Measurements from ENCODE around the gene RRP8.

Gene RRP8

DNA sequence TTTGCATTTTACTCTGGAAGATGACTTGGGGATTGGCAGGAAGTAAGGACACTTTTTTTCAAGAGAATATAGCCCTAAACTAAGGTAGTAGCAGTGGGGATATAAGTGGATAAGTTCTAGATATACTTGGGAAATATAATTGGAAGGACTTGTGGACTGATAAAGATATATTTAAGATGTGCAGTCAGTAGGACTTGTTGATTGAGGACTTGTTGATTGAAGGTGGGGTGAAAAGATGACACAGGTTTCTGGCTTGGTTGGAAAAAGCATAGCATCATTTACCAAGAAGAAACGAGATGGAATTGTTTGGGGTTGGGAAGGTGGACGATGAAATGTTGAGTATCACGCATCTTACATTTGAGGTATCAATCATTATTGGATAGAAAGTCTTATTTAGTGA, 10.1 kb upstream of the RRP8 start:
- DNase-seq (ENCODE audit: low read depth in 2 of 2), result no peak
- H3K4me3 ChIP-seq (replicated peaks in 1 of 2; ENCODE audit: low read depth in 2 of 2, low read length in 2 of 2), result no peak overlapping the region
- TF ChIP-seq, protein P1, sequence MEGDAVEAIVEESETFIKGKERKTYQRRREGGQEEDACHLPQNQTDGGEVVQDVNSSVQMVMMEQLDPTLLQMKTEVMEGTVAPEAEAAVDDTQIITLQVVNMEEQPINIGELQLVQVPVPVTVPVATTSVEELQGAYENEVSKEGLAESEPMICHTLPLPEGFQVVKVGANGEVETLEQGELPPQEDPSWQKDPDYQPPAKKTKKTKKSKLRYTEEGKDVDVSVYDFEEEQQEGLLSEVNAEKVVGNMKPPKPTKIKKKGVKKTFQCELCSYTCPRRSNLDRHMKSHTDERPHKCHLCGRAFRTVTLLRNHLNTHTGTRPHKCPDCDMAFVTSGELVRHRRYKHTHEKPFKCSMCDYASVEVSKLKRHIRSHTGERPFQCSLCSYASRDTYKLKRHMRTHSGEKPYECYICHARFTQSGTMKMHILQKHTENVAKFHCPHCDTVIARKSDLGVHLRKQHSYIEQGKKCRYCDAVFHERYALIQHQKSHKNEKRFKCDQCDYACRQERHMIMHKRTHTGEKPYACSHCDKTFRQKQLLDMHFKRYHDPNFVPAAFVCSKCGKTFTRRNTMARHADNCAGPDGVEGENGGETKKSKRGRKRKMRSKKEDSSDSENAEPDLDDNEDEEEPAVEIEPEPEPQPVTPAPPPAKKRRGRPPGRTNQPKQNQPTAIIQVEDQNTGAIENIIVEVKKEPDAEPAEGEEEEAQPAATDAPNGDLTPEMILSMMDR (IDR thresholded peaks at IDR 0.05; ENCODE audit: low read depth, low read length), result no peak

GRCh38 chr11:6612213-6613041, 9.0 kb upstream of the RRP8 start, which contains the start of gene TAF10:
TSS of gene TAF10 (minus strand) at chr11:6612216. CDS start at chr11:6612189, 27 bp downstream.
- DNase-seq (ENCODE audit: low read depth in 2 of 2), result peak; percentile 97 to 98
- TF ChIP-seq, protein P1 (IDR thresholded peaks at IDR 0.05; ENCODE audit: low read depth, low read length), result peak; percentile 54
- H3K4me3 ChIP-seq (replicated peaks in 1 of 2; ENCODE audit: low read depth in 2 of 2, low read length in 2 of 2), result peak within 1 kb of the TSS; percentile 65 to 75

- peak overlapping the region; percentile 65 to 75 for H3K4me3 ChIP-seq (replicated peaks in 1 of 2; ENCODE audit: low read depth in 2 of 2, low read length in 2 of 2)
- no peak for DNase-seq (ENCODE audit: low read depth in 2 of 2)
- TF ChIP-seq, protein P1 (IDR thresholded peaks at IDR 0.05; ENCODE audit: low read depth, low read length), result no peak
Measured at GRCh38 chr11:6611963-6612212, 8.5 kb upstream of the RRP8 start.

GRCh38 chr11:6611092-6611962, 7.9 kb upstream of the RRP8 start:
- TF ChIP-seq, protein P1 (IDR thresholded peaks at IDR 0.05; ENCODE audit: low read depth, low read length), result no peak
- peak overlapping the region; percentile 65 to 75 for H3K4me3 ChIP-seq (replicated peaks in 1 of 2; ENCODE audit: low read depth in 2 of 2, low read length in 2 of 2)
- peak; percentile 33 to 39 for DNase-seq (ENCODE audit: low read depth in 2 of 2)

GRCh38 chr11:6610591-6610990, 7.2 kb upstream of the RRP8 start:
- TF ChIP-seq, protein P1 (IDR thresholded peaks at IDR 0.05; ENCODE audit: low read depth, low read length), result no peak
- DNase-seq (ENCODE audit: low read depth in 2 of 2), result no peak
- no peak overlapping the region for H3K4me3 ChIP-seq (replicated peaks in 1 of 2; ENCODE audit: low read depth in 2 of 2, low read length in 2 of 2)

DNA sequence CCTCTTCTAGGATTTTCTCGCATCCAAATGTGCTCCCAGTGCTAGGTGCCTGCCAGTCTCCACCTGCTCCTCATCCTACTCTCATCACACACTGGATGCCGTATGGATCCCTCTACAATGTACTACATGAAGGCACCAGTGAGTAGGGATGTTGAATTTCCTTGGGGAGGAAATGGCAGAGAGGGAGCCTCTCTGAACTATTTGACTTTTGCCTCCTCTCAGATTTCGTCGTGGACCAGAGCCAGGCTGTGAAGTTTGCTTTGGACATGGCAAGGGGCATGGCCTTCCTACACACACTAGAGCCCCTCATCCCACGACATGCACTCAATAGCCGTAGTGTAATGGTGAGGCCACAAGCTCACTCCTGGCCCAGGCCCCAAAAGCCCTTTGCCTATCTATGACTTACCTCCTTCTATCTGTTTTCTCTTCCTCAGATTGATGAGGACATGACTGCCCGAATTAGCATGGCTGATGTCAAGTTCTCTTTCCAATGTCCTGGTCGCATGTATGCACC, 6.1 kb upstream of the RRP8 start:
- no peak overlapping the region for H3K4me3 ChIP-seq (replicated peaks in 1 of 2; ENCODE audit: low read depth in 2 of 2, low read length in 2 of 2)
- no peak for DNase-seq (ENCODE audit: low read depth in 2 of 2)
- TF ChIP-seq, protein P1 (IDR thresholded peaks at IDR 0.05; ENCODE audit: low read depth, low read length), result no peak

All from cardiac fibroblast (primary cell).